ENCODE data around the gene EPHX1. TPM values are rescaled to one million over a fixed set of nuclear protein-coding genes. Genes with fewer than 3 reads are reported as not detected.

EPHX1 gene
- total RNA-seq, 1 experiment from 2014 or later = 35.8 TPM

- H3K4me1 Mint-ChIP-seq (ENCODE audit: insufficient read depth, unreplicated experiment) = peaks cover 5% of the 10 kb centered on the region
- CTCF ChIA-PET = interaction anchor here (0.6 to 1.1 kb wide), 3 partner anchors 20 to 100 kb away, joined by 3 read pairs; no protein-coding TSS in a partner anchor
- intact Hi-C loops (cut with micrococcal nuclease) = no loop called here
- H3K27ac Mint-ChIP-seq (ENCODE audit: low read depth, unreplicated experiment) = no peak overlapping the region
- no peaks in the 10 kb centered on the region for H3K9me3 Mint-ChIP-seq (ENCODE audit: unreplicated experiment)
- TF ChIP-seq, protein P1, sequence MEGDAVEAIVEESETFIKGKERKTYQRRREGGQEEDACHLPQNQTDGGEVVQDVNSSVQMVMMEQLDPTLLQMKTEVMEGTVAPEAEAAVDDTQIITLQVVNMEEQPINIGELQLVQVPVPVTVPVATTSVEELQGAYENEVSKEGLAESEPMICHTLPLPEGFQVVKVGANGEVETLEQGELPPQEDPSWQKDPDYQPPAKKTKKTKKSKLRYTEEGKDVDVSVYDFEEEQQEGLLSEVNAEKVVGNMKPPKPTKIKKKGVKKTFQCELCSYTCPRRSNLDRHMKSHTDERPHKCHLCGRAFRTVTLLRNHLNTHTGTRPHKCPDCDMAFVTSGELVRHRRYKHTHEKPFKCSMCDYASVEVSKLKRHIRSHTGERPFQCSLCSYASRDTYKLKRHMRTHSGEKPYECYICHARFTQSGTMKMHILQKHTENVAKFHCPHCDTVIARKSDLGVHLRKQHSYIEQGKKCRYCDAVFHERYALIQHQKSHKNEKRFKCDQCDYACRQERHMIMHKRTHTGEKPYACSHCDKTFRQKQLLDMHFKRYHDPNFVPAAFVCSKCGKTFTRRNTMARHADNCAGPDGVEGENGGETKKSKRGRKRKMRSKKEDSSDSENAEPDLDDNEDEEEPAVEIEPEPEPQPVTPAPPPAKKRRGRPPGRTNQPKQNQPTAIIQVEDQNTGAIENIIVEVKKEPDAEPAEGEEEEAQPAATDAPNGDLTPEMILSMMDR (IDR thresholded peaks at IDR 0.05; ENCODE audit: unreplicated experiment) = no peak
- POLR2A ChIA-PET = interaction anchor here (0.6 to 2.0 kb wide), 4 partner anchors 8 to 113 kb away, joined by 3 to 10 read pairs (median 4); partner anchors contain the start of genes SRP9 and TMEM63A
- no peak overlapping the region for H3K4me3 Mint-ChIP-seq (ENCODE audit: unreplicated experiment)
- H3K36me3 Mint-ChIP-seq (ENCODE audit: insufficient read depth, unreplicated experiment) = no peaks in the 10 kb centered on the region
- no TSS peak for BruUV-seq (replicated peaks)
- DNase-seq (ENCODE audit: unreplicated experiment) = no peak
- no peaks in the 10 kb centered on the region for H3K27me3 Mint-ChIP-seq (ENCODE audit: insufficient read depth, unreplicated experiment)
Measured at GRCh38 chr1:225890346-225891228, 80.7 kb downstream of the EPHX1 start.

DNA sequence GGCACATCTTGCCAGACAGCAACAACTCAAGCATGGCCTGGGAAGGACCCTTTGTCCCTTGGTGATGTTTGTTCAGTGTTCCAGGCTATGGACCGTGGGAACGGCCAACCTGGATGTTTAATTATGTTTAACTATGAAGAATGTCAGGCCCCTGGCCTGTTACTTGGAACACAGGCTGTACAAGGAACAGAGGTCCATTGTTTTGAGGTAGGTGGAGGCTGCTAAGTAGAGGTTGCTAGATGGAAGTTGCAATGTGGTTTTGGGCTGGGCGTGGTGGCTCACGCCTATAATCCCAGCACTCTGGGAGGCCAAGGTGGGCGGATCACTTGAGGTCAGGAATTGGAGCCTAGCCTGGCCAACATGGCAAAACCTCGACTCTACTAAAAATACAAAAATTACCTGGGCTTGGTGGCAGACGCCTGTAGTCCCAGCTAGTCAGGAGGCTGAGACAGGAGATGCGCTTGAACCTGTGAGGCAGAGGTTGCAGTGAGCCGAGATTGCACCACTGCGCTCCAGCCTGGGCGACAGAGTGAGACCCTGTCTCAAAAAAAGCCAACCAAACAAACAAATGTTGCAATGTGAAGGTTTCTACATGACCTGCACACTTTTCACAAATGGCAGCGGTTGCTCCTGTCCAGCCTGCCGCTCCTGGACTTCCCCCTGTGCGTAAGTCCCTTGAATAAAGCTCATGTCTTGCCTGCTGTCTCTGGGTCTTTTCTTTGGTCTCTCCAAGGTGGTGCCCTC, 81.5 kb downstream of the EPHX1 start:
- TF ChIP-seq, protein P1 (IDR thresholded peaks at IDR 0.05; ENCODE audit: unreplicated experiment) = no peak
- DNase-seq (ENCODE audit: unreplicated experiment) = no peak
- BruUV-seq (replicated peaks) = no TSS peak
- Mint-ChIP-seq H3K27ac (ENCODE audit: low read depth, unreplicated experiment) (no peak overlapping the region), H3K27me3 (ENCODE audit: insufficient read depth, unreplicated experiment) (no peaks in the 10 kb centered on the region), H3K4me1 (ENCODE audit: insufficient read depth, unreplicated experiment) (peaks cover 6% of the 10 kb centered on the region), H3K9me3 (ENCODE audit: unreplicated experiment) (no peaks in the 10 kb centered on the region), H3K4me3 (ENCODE audit: unreplicated experiment) (no peak overlapping the region), H3K36me3 (ENCODE audit: insufficient read depth, unreplicated experiment) (no peaks in the 10 kb centered on the region)
- intact Hi-C loops (cut with micrococcal nuclease) = no loop called here
- CTCF ChIA-PET = interaction anchor here (0.6 kb wide), 3 partner anchors 45 to 100 kb away, joined by 3 read pairs; no protein-coding TSS in a partner anchor
- POLR2A ChIA-PET = interaction anchor here (0.9 to 2.0 kb wide), 3 partner anchors 9 to 114 kb away, joined by 3 to 10 read pairs (median 3); partner anchors contain the start of genes SRP9 and TMEM63A

DNA sequence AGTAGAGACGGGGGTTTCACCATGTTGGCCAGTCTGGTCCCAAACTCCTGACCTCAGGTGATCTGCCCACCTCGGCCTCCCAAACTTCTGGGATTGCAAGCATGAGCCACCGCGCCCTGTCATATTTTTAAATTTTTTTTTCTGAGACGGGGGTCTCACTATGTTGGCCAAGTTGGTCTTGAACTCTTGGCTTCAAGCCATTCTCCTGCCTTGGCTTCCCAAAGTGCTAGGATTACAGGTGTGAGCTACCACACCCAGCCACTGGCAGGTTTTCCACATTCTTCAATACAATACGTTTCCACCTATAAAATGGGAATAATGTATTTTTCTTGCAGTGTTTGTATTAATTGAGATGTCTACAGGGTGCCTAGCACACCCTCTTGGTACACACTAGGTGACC, 82.4 kb downstream of the EPHX1 start:
- Mint-ChIP-seq H3K27ac (ENCODE audit: low read depth, unreplicated experiment) (no peak overlapping the region), H3K36me3 (ENCODE audit: insufficient read depth, unreplicated experiment) (no peaks in the 10 kb centered on the region), H3K4me3 (ENCODE audit: unreplicated experiment) (no peak overlapping the region), H3K9me3 (ENCODE audit: unreplicated experiment) (no peaks in the 10 kb centered on the region), H3K4me1 (ENCODE audit: insufficient read depth, unreplicated experiment) (peaks cover 15% of the 10 kb centered on the region), H3K27me3 (ENCODE audit: insufficient read depth, unreplicated experiment) (no peaks in the 10 kb centered on the region)
- BruUV-seq (replicated peaks) = no TSS peak
- no peak for DNase-seq (ENCODE audit: unreplicated experiment)
- ChIA-PET CTCF (interaction anchor here (0.6 kb wide), 1 partner anchor 47 kb away, joined by 3 read pairs; no protein-coding TSS in a partner anchor), POLR2A (interaction anchor here (2.0 kb wide), 1 partner anchor 10 kb away, joined by 10 read pairs; the partner anchor contains the start of gene TMEM63A)
- TF ChIP-seq, protein P1 (IDR thresholded peaks at IDR 0.05; ENCODE audit: unreplicated experiment) = no peak
- intact Hi-C loops (cut with micrococcal nuclease) = no loop called here

Other genes starting within 250 kb of the EPHX1 start
- 346 and 420 TPM in 2 replicates for gene ENAH, start 157.0 kb upstream of the EPHX1 start, total RNA-seq (2022)
- gene SRP9, start 32.3 kb upstream of the EPHX1 start, total RNA-seq (2022) = 417 and 511 TPM in 2 replicates
- 52.1 and 71.2 TPM in 2 replicates for gene TMEM63A, start 72.3 kb downstream of the EPHX1 start, total RNA-seq (2022)
- not detected in 2 replicates for gene LEFTY1, start 79.0 kb downstream of the EPHX1 start, total RNA-seq (2022)
- gene PYCR2, start 114.1 kb downstream of the EPHX1 start, total RNA-seq (2022) = 172 and 173 TPM in 2 replicates
- not detected in 2 replicates for gene LEFTY2, start 131.1 kb downstream of the EPHX1 start, total RNA-seq (2022)
- 59.3 and 61.8 TPM in 2 replicates for gene SDE2, start 189.2 kb downstream of the EPHX1 start, total RNA-seq (2022)

Measured in MCF 10A (cell line).